GM19372 (cell line): ENCODE measurements around the gene TEX54.
"Not testable (repeated sequence)": the region's sequence is repeated elsewhere in the genome, so short reads cannot be mapped to it uniquely, and the experiment has no call there.

Source experiments
- ATAC-seq: cut with Tn5 transposase; IDR thresholded peaks from one replicate; pipeline ENCODE4 v1.9.1; 2021; ENCODE audit warnings: mild to moderate bottlenecking, low read depth, moderate library complexity; ENCODE audit not compliant: unreplicated experiment

Gene TEX54

GRCh38 chr11:62832336-62833234, at the start of gene TEX54:
Gene TEX54, minus strand, starts transcription at chr11:62832841.
- no peak for ATAC-seq

- no peak for ATAC-seq
Observed at GRCh38 chr11:62882431-62882749, 49.7 kb upstream of the TEX54 start.

GRCh38 chr11:62881579-62882430, 49.2 kb upstream of the TEX54 start:
- peak; percentile 26 for ATAC-seq

- ATAC-seq, result peak; percentile 76
Observed at GRCh38 chr11:62880803-62881578, 48.4 kb upstream of the TEX54 start, which contains the start of gene SLC3A2. Gene SLC3A2, plus strand, starts transcription at chr11:62880896. Its CDS starts 128 bp downstream, at chr11:62881024.

GRCh38 chr11:62880231-62880802, 47.7 kb upstream of the TEX54 start:
- peak; percentile 28 for ATAC-seq

GRCh38 chr11:62879235-62879978, 46.8 kb upstream of the TEX54 start:
- ATAC-seq, result no peak

- ATAC-seq, result no peak
Observed at GRCh38 chr11:62876712-62877111, 44.1 kb upstream of the TEX54 start.

GRCh38 chr11:62875698-62876478, 43.2 kb upstream of the TEX54 start:
- no peak for ATAC-seq

GRCh38 chr11:62874851-62875250, 42.2 kb upstream of the TEX54 start:
- no peak for ATAC-seq

- no peak for ATAC-seq
Observed at GRCh38 chr11:62865635-62866034, 33.0 kb upstream of the TEX54 start.

GRCh38 chr11:62863687-62864335, 31.2 kb upstream of the TEX54 start:
- no peak for ATAC-seq

GRCh38 chr11:62861564-62862192, 29.0 kb upstream of the TEX54 start:
- ATAC-seq, result not testable (repeated sequence)

- ATAC-seq, result no peak
Observed at GRCh38 chr11:62860835-62861563, 28.4 kb upstream of the TEX54 start.

GRCh38 chr11:62859281-62859703, 26.7 kb upstream of the TEX54 start:
- not testable (repeated sequence) for ATAC-seq

GRCh38 chr11:62858201-62858600, 25.6 kb upstream of the TEX54 start:
- no peak for ATAC-seq

GRCh38 chr11:62857541-62857982, 24.9 kb upstream of the TEX54 start:
- no peak for ATAC-seq

GRCh38 chr11:62856333-62856895, 23.8 kb upstream of the TEX54 start:
- ATAC-seq, result no peak
